HEK293T (cell line): ENCODE data around the gene PKNOX2.

Experiments used
- CTCF ChIA-PET: fragments of 350-600 bp; formaldehyde crosslinking; extraction: SDS; loops from one replicate; lab custom pipeline; 2021; ENCODE audit warnings: antibody characterized with exemption, inconsistent platforms; lab: Yijun Ruan, JAX
- POLR2A ChIA-PET: fragments of 350-600 bp; formaldehyde crosslinking; extraction: SDS; loops from one replicate; lab custom pipeline; 2020; ENCODE audit warnings: antibody characterized with exemption, inconsistent platforms; lab: Yijun Ruan, JAX
- DNase-seq: peaks from one replicate; pipeline ENCODE4 v3.0.0; 2012; ENCODE audit warnings: mixed read lengths; ENCODE audit errors: extremely low spot score
- ARNT ChIP-seq: fragments of 450-650 bp; IDR thresholded peaks from 2 replicates; pipeline ENCODE4 v1.6.1; 2017; ENCODE audit warnings: mild to moderate bottlenecking
- BHLHE40 ChIP-seq: fragments of 450-650 bp; IDR thresholded peaks from 2 replicates; pipeline ENCODE4 v1.6.1; 2016; ENCODE audit warnings: mild to moderate bottlenecking, moderate library complexity, borderline replicate concordance
- CTBP1 ChIP-seq: fragments of 450-650 bp; IDR thresholded peaks from 2 replicates; pipeline ENCODE4 v1.6.1; 2016; ENCODE audit warnings: borderline replicate concordance
- ELF4 ChIP-seq: fragments of 450-650 bp; IDR thresholded peaks from 2 replicates; pipeline ENCODE4 v1.6.1; 2017; ENCODE audit warnings: antibody characterized with exemption
- FOXA1 ChIP-seq: fragments of 450-650 bp; IDR thresholded peaks from 2 replicates; pipeline ENCODE4 v1.6.1; 2016; ENCODE audit warnings: mild to moderate bottlenecking
- FOXK2 ChIP-seq: fragments of 450-650 bp; IDR thresholded peaks from 2 replicates; pipeline ENCODE4 v1.6.1; 2016; ENCODE audit warnings: mild to moderate bottlenecking
- FOXM1 ChIP-seq: fragments of 450-650 bp; IDR thresholded peaks from 2 replicates; pipeline ENCODE4 v1.6.1; 2017; ENCODE audit warnings: mild to moderate bottlenecking, borderline replicate concordance
- HDGF ChIP-seq: fragments of 450-650 bp; IDR thresholded peaks from 2 replicates; pipeline ENCODE4 v1.6.1; 2017; ENCODE audit warnings: antibody characterized with exemption, borderline replicate concordance
- L3MBTL2 ChIP-seq: fragments of 450-650 bp; conservative IDR thresholded peaks from 2 replicates; pipeline ENCODE4 v1.6.1; 2016; ENCODE audit warnings: mild to moderate bottlenecking
- LEF1 ChIP-seq: fragments of 450-650 bp; IDR thresholded peaks from 2 replicates; pipeline ENCODE4 v1.6.1; 2017; ENCODE audit warnings: mild to moderate bottlenecking, borderline replicate concordance
- NFRKB ChIP-seq: fragments of 450-650 bp; IDR thresholded peaks from 2 replicates; pipeline ENCODE4 v1.6.1; 2016; ENCODE audit warnings: mild to moderate bottlenecking, moderate library complexity
- SP1 ChIP-seq: fragments of 450-650 bp; IDR thresholded peaks from 2 replicates; pipeline ENCODE4 v1.6.1; 2017
- SUZ12 ChIP-seq: fragments of 450-650 bp; IDR thresholded peaks from 2 replicates; pipeline ENCODE4 v1.6.1; 2016; ENCODE audit warnings: mild to moderate bottlenecking
- TARDBP ChIP-seq: fragments of 450-650 bp; IDR thresholded peaks from 2 replicates; pipeline ENCODE4 v1.6.1; 2016
- ZNF384 ChIP-seq: fragments of 450-650 bp; IDR thresholded peaks from 2 replicates; pipeline ENCODE4 v1.6.1; 2016
- TF ChIP-seq, protein P1 (sequence below): fragments of 450-650 bp; IDR thresholded peaks from 2 replicates; pipeline ENCODE4 v1.6.1; 2016

PKNOX2 gene

DNA sequence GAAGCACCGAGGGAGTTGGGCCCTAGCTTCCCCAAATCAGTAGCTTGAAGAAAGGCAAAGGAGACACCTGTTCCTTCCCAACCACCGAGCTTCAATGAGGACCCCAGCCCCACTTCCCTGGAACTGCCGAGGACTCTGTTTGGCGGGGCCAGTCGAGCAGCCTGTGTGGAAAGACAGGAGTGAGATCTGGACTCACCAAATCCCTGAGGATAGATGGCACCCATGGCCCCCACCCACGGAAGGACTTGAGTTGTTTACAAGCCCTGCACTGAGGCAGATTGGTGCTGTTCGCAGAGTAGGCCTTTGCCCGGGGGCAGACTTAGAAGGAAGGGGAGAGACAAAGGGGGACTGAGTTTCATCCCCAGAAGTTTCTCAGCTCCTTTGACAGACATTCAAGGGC, 266.9 kb downstream of the PKNOX2 start:
- ChIA-PET POLR2A (no interaction called here), CTCF (interaction anchor here (0.7 to 2.8 kb wide), 4 partner anchors 9 to 357 kb away, joined by 3 to 15 read pairs (median 4); no protein-coding TSS in a partner anchor)
- TF ChIP-seq BHLHE40, result no peak
- TF ChIP-seq SUZ12, result no peak
- no peak for TF ChIP-seq L3MBTL2
- TF ChIP-seq NFRKB, result no peak
- TF ChIP-seq HDGF, result no peak
- no peak for TF ChIP-seq FOXA1
- TF ChIP-seq ARNT, result no peak
- TF ChIP-seq, protein P1, sequence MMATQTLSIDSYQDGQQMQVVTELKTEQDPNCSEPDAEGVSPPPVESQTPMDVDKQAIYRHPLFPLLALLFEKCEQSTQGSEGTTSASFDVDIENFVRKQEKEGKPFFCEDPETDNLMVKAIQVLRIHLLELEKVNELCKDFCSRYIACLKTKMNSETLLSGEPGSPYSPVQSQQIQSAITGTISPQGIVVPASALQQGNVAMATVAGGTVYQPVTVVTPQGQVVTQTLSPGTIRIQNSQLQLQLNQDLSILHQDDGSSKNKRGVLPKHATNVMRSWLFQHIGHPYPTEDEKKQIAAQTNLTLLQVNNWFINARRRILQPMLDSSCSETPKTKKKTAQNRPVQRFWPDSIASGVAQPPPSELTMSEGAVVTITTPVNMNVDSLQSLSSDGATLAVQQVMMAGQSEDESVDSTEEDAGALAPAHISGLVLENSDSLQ, result no peak
- no peak for TF ChIP-seq FOXK2
- TF ChIP-seq LEF1, result no peak
- no peak for DNase-seq

DNA sequence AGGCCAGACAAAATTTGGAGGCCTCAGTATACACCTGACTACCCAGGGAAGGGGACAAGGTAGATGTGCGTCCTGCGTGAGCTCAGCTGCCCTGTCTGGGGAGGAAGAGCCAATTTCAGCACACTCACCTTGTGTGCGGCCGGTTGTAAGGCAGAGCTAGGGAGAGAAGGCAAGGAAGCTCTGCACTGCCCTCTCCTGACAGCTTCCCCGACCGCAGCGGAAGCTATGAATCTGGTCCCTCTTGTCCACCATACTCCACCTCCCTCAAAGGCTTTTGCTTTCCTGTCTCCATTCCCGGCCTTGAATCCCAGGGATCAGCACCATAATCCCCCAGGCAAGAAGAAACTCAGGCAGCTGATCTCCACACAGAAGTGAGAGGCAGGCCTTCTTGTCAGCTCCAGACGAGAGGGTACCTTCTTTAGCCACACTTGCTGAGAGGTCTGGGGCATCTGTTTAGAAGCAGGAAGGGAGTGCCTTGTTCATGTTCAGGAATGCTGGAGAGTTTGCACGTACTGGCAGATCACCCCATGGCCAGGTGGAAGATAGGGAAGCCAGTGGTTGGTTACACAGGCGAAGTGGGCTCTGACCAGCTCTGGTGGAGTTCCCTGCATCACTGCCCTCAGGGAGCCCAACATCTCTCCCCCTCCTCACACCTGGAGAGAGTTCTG, 269.0 kb downstream of the PKNOX2 start:
- CTCF ChIA-PET, result interaction anchor here (0.6 to 2.2 kb wide), 8 partner anchors 10 to 804 kb away, joined by 3 to 8 read pairs (median 5); no protein-coding TSS in a partner anchor
- POLR2A ChIA-PET, result interaction anchor here (0.9 kb wide), 1 partner anchor 454 kb away, joined by 3 read pairs; no protein-coding TSS in a partner anchor
- TF ChIP-seq CTBP1 (no peak), ARNT (no peak), HDGF (no peak), LEF1 (no peak), FOXK2 (no peak)
- DNase-seq, result peak; percentile 72

DNA sequence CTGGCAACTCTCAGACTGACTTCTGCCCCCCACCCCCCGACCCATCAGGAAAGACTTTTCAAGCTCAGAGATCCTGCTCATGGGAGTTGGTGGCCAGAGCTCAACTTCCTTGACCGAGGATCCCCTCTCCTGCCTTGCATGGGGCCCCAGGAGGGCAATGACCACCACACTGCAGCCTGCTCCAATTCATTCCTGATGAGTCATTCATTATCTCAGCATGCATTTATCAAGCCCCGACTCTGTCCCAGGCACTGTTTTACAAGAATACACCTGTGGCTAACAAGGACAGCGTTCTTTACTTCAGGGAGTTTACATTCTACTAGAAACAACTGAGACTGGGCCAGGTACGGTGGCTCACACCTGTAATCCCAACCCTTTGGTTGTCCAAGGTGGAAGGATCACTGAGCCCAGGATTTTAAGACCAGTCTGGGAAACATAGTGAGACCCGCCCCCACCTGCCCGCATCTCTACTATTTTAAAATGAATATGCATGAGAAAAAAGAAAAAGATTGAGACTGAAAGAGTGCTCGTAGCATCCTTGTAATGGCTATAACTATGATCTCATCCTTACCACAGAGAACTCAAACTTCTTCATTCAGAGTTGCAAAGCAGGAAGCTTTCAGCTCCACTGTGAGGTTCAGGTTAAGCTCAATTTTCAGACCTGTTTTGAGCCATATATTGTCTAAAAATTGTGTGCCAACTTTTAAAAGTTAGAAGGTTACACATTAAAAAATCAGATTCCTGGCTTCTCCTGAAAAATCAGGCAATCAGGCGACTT, 271.1 kb downstream of the PKNOX2 start:
- ChIA-PET POLR2A (interaction anchor here (0.6 kb wide), 1 partner anchor 59 kb away, joined by 3 read pairs; no protein-coding TSS in a partner anchor), CTCF (interaction anchor here (0.7 to 1.0 kb wide), 3 partner anchors 12 to 344 kb away, joined by 3 to 4 read pairs (median 3); no protein-coding TSS in a partner anchor)
- DNase-seq, result no peak
- TF ChIP-seq FOXK2 (no peak), FOXM1 (no peak), CTBP1 (no peak), TARDBP (no peak), ARNT (no peak), NFRKB (no peak), ZNF384 (no peak), L3MBTL2 (no peak), ELF4 (no peak), SUZ12 (no peak), FOXA1 (no peak)
- TF ChIP-seq, protein P1, result no peak

DNA sequence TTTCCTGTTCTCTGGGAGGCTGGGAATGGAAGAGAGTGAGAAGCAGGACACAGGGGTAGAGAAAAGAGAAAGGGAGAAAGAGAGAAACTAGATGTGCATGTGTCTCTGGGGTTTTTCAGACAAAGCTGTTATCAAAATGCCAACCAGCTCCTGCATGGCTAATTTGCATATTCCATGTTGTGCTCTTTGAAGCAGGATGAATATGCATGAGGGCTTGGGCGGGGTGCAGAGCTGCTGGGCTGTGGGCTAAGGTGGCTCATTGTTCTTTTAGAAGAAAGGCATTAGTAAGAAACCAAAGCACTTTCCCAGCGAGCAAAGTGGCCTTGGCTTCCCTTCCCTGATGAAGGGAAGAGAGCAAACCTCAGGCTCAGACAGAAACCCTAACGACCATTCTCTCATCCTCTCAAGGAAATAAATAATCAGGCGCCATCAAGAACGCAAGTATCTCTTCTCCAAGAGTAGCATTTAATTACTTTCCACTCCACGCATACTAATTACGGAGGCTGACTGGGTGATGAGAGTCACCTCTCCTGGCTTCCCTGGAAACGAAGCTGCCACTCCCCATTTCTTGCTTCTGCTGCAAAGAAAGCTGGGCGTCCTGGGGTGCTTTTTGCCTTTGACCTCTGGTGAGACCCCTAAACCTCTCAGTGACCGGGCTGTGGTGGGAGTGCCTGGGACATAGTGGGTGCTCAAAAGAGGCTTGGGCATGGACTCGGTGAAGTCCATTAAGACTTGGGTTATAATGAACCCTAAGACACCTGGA, 277.3 kb downstream of the PKNOX2 start:
- POLR2A ChIA-PET, result no interaction called here
- TF ChIP-seq CTBP1, result no peak
- no peak for TF ChIP-seq SP1
- no peak for DNase-seq
- CTCF ChIA-PET, result interaction anchor here (0.7 kb wide), 1 partner anchor 10 kb away, joined by 4 read pairs; no protein-coding TSS in a partner anchor

DNA sequence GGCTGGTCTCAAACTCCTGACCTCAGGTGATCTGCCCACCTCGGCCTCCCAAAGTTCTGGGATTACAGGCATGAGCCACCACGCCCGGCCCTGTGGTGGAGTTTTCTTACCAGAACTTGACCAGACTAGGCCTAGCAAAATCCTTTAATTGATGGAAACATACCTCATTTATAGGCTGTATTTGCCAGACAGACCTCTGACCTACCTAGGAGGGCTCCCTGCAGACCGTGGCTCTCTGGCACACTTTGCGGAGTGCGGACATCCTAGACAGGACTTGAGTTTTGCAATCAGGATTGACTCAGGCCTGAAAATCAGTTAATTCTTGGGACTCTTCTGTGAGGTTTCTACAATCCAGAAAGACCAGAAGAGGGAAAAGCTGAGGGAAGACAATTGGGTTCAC, 278.4 kb downstream of the PKNOX2 start:
- TF ChIP-seq BHLHE40 (no peak), LEF1 (no peak)
- TF ChIP-seq, protein P1, result no peak
- ChIA-PET POLR2A (no interaction called here), CTCF (interaction anchor here (0.7 to 1.5 kb wide), 2 partner anchors 10 to 13 kb away, joined by 4 to 7 read pairs; no protein-coding TSS in a partner anchor)
- DNase-seq, result no peak

DNA sequence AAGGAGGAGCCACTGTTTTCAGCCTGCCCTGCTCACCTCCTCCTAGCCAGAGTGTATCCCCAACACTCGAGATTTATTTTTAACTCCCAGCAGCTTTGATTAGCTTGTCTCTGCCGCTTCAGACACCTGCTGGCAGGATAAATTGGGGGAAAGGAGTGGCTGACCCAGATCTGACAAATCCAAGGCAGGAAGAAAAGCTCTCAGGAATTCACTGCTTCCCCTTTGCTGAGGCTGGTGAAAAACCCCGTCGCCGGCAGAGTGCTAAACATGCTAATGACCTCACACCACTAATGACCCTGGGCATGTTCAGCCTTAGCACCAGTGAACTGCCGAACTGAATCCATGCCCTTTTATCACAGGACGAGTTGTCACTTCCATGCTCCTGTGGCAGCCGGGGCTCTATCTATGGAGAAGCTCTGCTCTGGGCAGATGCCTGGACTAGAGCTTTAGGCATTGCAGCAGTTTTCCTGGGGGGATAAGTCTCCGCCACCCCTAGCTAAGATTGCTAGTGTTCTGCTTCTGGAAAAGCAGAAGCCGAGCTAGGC, 279.3 kb downstream of the PKNOX2 start:
- DNase-seq, result no peak
- CTCF ChIA-PET, result interaction anchor here (0.7 to 1.5 kb wide), 3 partner anchors 10 to 14 kb away, joined by 4 to 7 read pairs (median 4); no protein-coding TSS in a partner anchor
- POLR2A ChIA-PET, result no interaction called here

More for the DNA sequence above, 279.3 kb downstream of the PKNOX2 start:
- TF ChIP-seq ARNT (no peak), SUZ12 (no peak), FOXA1 (no peak), TARDBP (no peak), NFRKB (no peak), ZNF384 (no peak), L3MBTL2 (no peak), FOXM1 (no peak), SP1 (no peak), FOXK2 (no peak), BHLHE40 (no peak), ELF4 (no peak), HDGF (no peak), CTBP1 (no peak), LEF1 (no peak)
- TF ChIP-seq, protein P1, result no peak
